OCI-LY7 (cell line): ENCODE measurements around the gene DMKN. TPM values are rescaled to one million over a fixed set of nuclear protein-coding genes. Genes with fewer than 3 reads are reported as not detected.
A peak's percentile ranks its signal among the peaks of the same experiment; 100 is the strongest.
"Not testable (repeated sequence)": the region's sequence is repeated elsewhere in the genome, so short reads cannot be mapped to it uniquely, and the experiment has no call there.

Experiments used
- BruUV-seq: library from RNA; stranded (reverse); fragments of 400-500 nt; replicated peaks from 2 replicates; lab custom pipeline; 2021; lab: Mats Ljungman, UMichigan
- CTCF ChIA-PET: fragments of 300-600 bp; sonication (Branson Sonifier 250); formaldehyde crosslinking; loops from one replicate; lab custom pipeline; 2022; ENCODE audit warnings: antibody characterized with exemption; ENCODE audit not compliant: unreplicated experiment; lab: Charles Lee
- POLR2A ChIA-PET: fragments of 300-600 bp; sonication (Branson Sonifier 250); formaldehyde crosslinking; loops from one replicate; lab custom pipeline; 2022; ENCODE audit warnings: antibody characterized with exemption; lab: Charles Lee
- DNase-seq: peaks from one replicate; pipeline ENCODE4 v3.0.0-alpha.2; 2015; ENCODE audit warnings: low spot score
- H2AFZ ChIP-seq: fragments of 200-600 bp; sonication (generic), shearing (Covaris generic); 2 replicates; pipeline ENCODE4 v1.6.1; 2014; ENCODE audit warnings: mild to moderate bottlenecking, antibody characterized with exemption, low read length, moderate library complexity
- H3K27ac ChIP-seq: fragments of 200-600 bp; sonication (generic); 2 replicates; pipeline ENCODE4 v1.5.1; 2014; ENCODE audit warnings: mixed run types, low read depth, mild to moderate bottlenecking, moderate library complexity, low read length, inconsistent platforms; ENCODE audit not compliant: poor library complexity, severe bottlenecking
- H3K36me3 ChIP-seq: fragments of 200-600 bp; sonication (generic); 2 replicates; pipeline ENCODE4 v1.6.1; 2014; ENCODE audit warnings: mild to moderate bottlenecking, antibody characterized with exemption, low read length, moderate library complexity, mixed read lengths; ENCODE audit not compliant: insufficient read depth
- H3K4me1 ChIP-seq: fragments of 200-600 bp; sonication (generic); 2 replicates; pipeline ENCODE4 v1.5.1; 2014; ENCODE audit warnings: mild to moderate bottlenecking, low read length; ENCODE audit not compliant: insufficient read depth, poor library complexity, severe bottlenecking
- H3K4me2 ChIP-seq: fragments of 200-600 bp; sonication (generic); 2 replicates; pipeline ENCODE4 v1.6.1; 2014; ENCODE audit warnings: mild to moderate bottlenecking, low read length
- H3K4me3 ChIP-seq: fragments of 200-600 bp; sonication (generic); 2 replicates; pipeline ENCODE4 v1.5.1; 2014; ENCODE audit warnings: mild to moderate bottlenecking, low read depth, low read length; ENCODE audit not compliant: poor library complexity, severe bottlenecking
- H3K79me2 ChIP-seq: fragments of 200-600 bp; sonication (generic); 2 replicates; pipeline ENCODE4 v1.6.1; 2016; ENCODE audit warnings: low read depth, mild to moderate bottlenecking, low read length, moderate library complexity, mixed read lengths; ENCODE audit not compliant: insufficient read depth
- H3K9me2 ChIP-seq: fragments of 200-600 bp; sonication (generic); 2 replicates; pipeline ENCODE4 v1.6.1; 2016; ENCODE audit warnings: mild to moderate bottlenecking, low read length, mixed read lengths; ENCODE audit not compliant: insufficient read depth
- H3K9me3 ChIP-seq: fragments of 200-600 bp; sonication (generic); 2 replicates; pipeline ENCODE4 v1.6.1; 2014; ENCODE audit warnings: mild to moderate bottlenecking, mixed run types, low read length, mixed read lengths
- H4K20me1 ChIP-seq: fragments of 200-600 bp; sonication (generic); 2 replicates; pipeline ENCODE4 v1.6.1; 2014; ENCODE audit warnings: mild to moderate bottlenecking, antibody characterized with exemption, low read length, moderate library complexity, mixed read lengths; ENCODE audit not compliant: insufficient read depth
- CTCF ChIP-seq: fragments of 200-600 bp; sonication (generic); conservative IDR thresholded peaks from 2 replicates; pipeline ENCODE4 v1.5.1; 2014; ENCODE audit warnings: mild to moderate bottlenecking, antibody characterized with exemption, low read length, moderate library complexity, mixed read lengths
- EZH2phosphoT487 ChIP-seq: fragments of 200-600 bp; sonication (generic); IDR thresholded peaks from 2 replicates; pipeline ENCODE4 v1.6.1; 2018; ENCODE audit warnings: low read depth, borderline replicate concordance, mild to moderate bottlenecking, mixed run types, antibody characterized with exemption, low read length, moderate library complexity, mixed read lengths
- intact Hi-C: fragments of 100-400 bp; cut with micrococcal nuclease; formaldehyde crosslinking; loops from one replicate; pipeline ENCODE4 v1.10.0; 2022; ENCODE audit not compliant: unreplicated experiment
- total RNA-seq, 2 experiments: library from RNA; depleted of rRNA in 1 of 2; stranded (reverse); fragments of >200 nt in 1 of 2; shearing (Covaris generic) in 1 of 2; gene quantifications; 2 replicates each; pipeline ENCODE4 v1.2.3, GENCODE V29; 2014 to 2022

Gene DMKN
- total RNA-seq, 2 experiments from 2014 or later, result not detected

DNA sequence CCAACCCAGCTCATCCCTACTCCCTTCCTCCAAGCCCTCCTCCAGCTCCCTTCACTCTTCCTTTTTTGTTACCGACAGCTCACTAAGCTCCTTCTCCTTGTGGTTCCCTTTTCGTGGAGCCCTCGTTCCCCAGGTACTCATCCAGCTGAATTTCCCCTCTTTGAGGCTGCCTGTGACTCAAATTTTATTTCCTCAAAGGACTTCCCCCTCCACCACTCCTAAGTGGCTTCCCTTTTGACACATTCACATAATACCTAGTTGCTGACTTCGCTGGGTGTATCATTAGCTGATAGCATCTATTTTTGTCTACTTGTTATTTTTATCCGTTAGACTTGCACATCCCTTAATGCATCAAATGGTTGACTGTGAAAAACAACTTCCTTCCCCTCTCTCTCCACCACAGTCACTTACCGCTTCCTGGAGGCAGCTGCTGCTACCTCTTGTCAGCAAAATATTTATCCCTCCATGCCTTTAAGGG, 50.9 kb downstream of the DMKN start:
- ChIA-PET CTCF (interaction anchor here (0.6 kb wide), 1 partner anchor 100 kb away, joined by 3 read pairs; no protein-coding TSS in a partner anchor), POLR2A (interaction anchor here (0.7 to 1.5 kb wide), 2 partner anchors 110 to 1711 kb away, joined by 3 to 4 read pairs; no protein-coding TSS in a partner anchor)
- no peaks in the 10 kb centered on the region for H3K9me3 ChIP-seq
- peak; percentile 83 for DNase-seq
- H3K36me3 ChIP-seq, result no peaks in the 10 kb centered on the region
- intact Hi-C loops, result loop anchor here (10.0 kb wide), 1 partner anchor 318 kb away; the partner anchor contains the start of gene FXYD7
- peak overlapping the region; percentile 3 for H3K4me3 ChIP-seq
- H3K9me2 ChIP-seq, result no peaks in the 10 kb centered on the region
- no peak for TF ChIP-seq EZH2phosphoT487
- TF ChIP-seq CTCF, result no peak; the same call in 1 of the 2 replicates
- peak overlapping the region; percentile 62 for H3K4me2 ChIP-seq
- H3K4me1 ChIP-seq, result peaks cover 57% of the 10 kb centered on the region
- no peaks in the 10 kb centered on the region for H3K79me2 ChIP-seq
- H4K20me1 ChIP-seq, result no peaks in the 10 kb centered on the region
- peak overlapping the region; percentile 3 for H3K27ac ChIP-seq
- BruUV-seq, result no TSS peak
- no peak overlapping the region for H2AFZ ChIP-seq

DNA sequence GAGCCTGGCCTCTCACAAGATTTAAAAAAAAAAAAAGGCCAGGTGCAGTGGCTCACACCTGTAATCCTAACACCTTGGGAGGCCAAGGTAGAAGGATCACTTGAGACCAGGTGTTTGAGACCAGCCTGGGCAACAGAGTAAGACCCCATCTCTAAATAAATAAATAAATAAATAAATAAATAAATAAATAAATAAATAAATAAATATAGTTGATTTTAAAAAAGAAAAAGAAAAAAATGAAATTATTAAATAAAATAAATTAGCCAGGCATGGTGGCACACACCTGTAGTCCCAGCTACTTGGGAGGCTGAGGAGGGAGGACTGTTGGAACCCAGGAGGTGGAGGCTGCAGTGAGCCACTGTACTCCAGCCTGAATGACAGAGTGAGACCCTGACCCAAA, 51.7 kb downstream of the DMKN start:
- BruUV-seq, result not testable (repeated sequence)
- intact Hi-C loops, result loop anchor here (10.0 kb wide), 1 partner anchor 317 kb away; the partner anchor contains the start of gene FXYD7
- H3K4me2 ChIP-seq, result peak overlapping the region; percentile 62

GRCh38 chr19:35461060-35461459, 52.4 kb downstream of the DMKN start:
- ChIA-PET CTCF (no interaction called here), POLR2A (interaction anchor here (0.6 to 0.7 kb wide), 2 partner anchors 16 to 111 kb away, joined by 3 to 4 read pairs; no protein-coding TSS in a partner anchor)
- H2AFZ ChIP-seq, result no peak overlapping the region
- no peak overlapping the region for H3K4me2 ChIP-seq
- TF ChIP-seq CTCF (no peak), EZH2phosphoT487 (no peak)
- no peak overlapping the region for H3K27ac ChIP-seq
- no peaks in the 10 kb centered on the region for H3K36me3 ChIP-seq
- no peak for DNase-seq
- no TSS peak for BruUV-seq
- intact Hi-C loops, result loop anchor here (10.0 kb wide), 1 partner anchor 316 kb away; the partner anchor contains the start of gene FXYD7
- no peaks in the 10 kb centered on the region for H3K79me2 ChIP-seq
- H3K9me3 ChIP-seq, result no peaks in the 10 kb centered on the region
- H3K4me1 ChIP-seq, result peaks cover 65% of the 10 kb centered on the region
- no peaks in the 10 kb centered on the region for H3K9me2 ChIP-seq
- no peaks in the 10 kb centered on the region for H4K20me1 ChIP-seq
- no peak overlapping the region for H3K4me3 ChIP-seq

More for the DNA sequence above, 51.7 kb downstream of the DMKN start:
- not testable (repeated sequence) for H3K9me2 ChIP-seq, H2AFZ ChIP-seq, H3K4me3 ChIP-seq, H3K79me2 ChIP-seq, H3K36me3 ChIP-seq, H3K9me3 ChIP-seq, H3K27ac ChIP-seq, H4K20me1 ChIP-seq, DNase-seq
- CTCF ChIA-PET, result interaction anchor here (0.6 kb wide), 1 partner anchor 101 kb away, joined by 3 read pairs; no protein-coding TSS in a partner anchor
- peaks cover 64% of the 10 kb centered on the region for H3K4me1 ChIP-seq
- POLR2A ChIA-PET, result interaction anchor here (0.7 kb wide), 1 partner anchor 1712 kb away, joined by 3 read pairs; no protein-coding TSS in a partner anchor
